T-helper 17 cell (primary cell): ENCODE measurements around the gene SCAPER. TPM values are rescaled to one million over a fixed set of nuclear protein-coding genes. Genes with fewer than 3 reads are reported as not detected.
"Not testable (repeated sequence)": the region's sequence is repeated elsewhere in the genome, so short reads cannot be mapped to it uniquely, and the experiment has no call there.

Source experiments
- ATAC-seq: fragments of 150-1000 bp; cut with Tn5 transposase; 2 replicates; pipeline ENCODE4 v1.10.0; 2021; ENCODE audit warnings: mild to moderate bottlenecking, moderate library complexity
- DNase-seq, 3 donors: peaks; one replicate each; pipeline versions ENCODE4 v3.0.0 to v3.0.0-alpha.2; 2020 to 2021
- H3K9me3 ChIP-seq: one replicate; pipeline ENCODE4 v1.7.0; 2013; ENCODE audit warnings: low read length, mild to moderate bottlenecking; ENCODE audit not compliant: control insufficient read depth, poor library complexity, severe bottlenecking
- H3K27ac Mint-ChIP-seq: one replicate; pipeline ENCODE4 v1.8.0; 2022; ENCODE audit warnings: mild to moderate bottlenecking, moderate library complexity, mixed read lengths
- H3K27me3 Mint-ChIP-seq: one replicate; pipeline ENCODE4 v1.8.0; 2022; ENCODE audit warnings: mixed read lengths
- H3K36me3 Mint-ChIP-seq: one replicate; pipeline ENCODE4 v1.8.0; 2022; ENCODE audit warnings: low read depth, mixed read lengths
- H3K4me1 Mint-ChIP-seq: one replicate; pipeline ENCODE4 v1.8.0; 2022; ENCODE audit warnings: mild to moderate bottlenecking, mixed read lengths
- H3K4me3 Mint-ChIP-seq: one replicate; pipeline ENCODE4 v1.8.0; 2022; ENCODE audit warnings: mild to moderate bottlenecking, moderate library complexity, mixed read lengths
- total RNA-seq, 4 donors: library from RNA in 2 of 4; stranded (reverse) in 2 of 4; gene quantifications; one replicate each; pipeline ENCODE4 v1.2.3 and lab custom pipeline; 2022 to 2026

The SCAPER gene
- total RNA-seq, 2 donors from 2014 or later: 33.7 to 36.6 TPM

DNA sequence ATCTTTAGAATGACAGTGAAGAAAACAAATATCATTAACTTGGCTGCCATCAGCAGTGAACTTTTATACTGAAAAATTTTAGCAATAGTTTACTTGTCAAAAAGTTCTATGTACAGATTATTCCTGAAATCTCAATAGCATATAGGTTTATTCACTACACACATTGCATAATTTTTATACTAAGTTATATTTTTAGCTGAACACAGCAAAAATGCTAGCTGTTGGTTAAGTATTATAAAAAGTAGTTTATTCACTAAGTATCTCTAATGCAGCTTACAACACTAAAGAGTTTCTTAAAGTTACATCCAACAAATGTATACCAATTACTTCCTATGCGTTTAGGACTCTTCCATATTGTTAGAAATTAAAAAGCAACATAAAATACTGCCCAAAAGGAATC lies 131.9 kb downstream of the SCAPER start:
- DNase-seq (no peak), ATAC-seq (no peak)
- no peak overlapping the region for H3K27ac Mint-ChIP-seq
- H3K27me3 Mint-ChIP-seq: no peaks in the 10 kb centered on the region
- H3K9me3 ChIP-seq: no peaks in the 10 kb centered on the region
- peaks cover 7% of the 10 kb centered on the region for H3K36me3 Mint-ChIP-seq
- H3K4me1 Mint-ChIP-seq: no peaks in the 10 kb centered on the region
- no peak overlapping the region for H3K4me3 Mint-ChIP-seq

DNA sequence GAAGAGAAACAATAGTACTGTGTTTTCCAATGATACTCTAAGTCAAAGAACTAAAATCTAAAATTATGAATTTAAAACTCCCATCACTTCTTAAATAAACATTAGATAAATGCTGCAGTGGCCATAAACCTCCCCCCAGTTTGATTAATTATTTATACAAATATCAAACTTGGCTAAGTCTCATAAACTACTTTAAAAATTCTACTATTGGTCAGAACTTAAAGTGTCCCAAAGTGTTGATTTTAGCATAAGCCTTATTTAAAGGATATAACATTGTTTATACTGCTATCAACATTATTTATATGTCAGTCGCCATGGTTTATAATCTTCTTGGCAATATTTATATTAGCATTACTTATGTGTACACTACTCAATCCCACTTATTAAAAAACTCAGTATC lies 132.4 kb downstream of the SCAPER start:
- H3K27ac Mint-ChIP-seq: no peak overlapping the region
- H3K4me1 Mint-ChIP-seq: no peaks in the 10 kb centered on the region
- no peak overlapping the region for H3K4me3 Mint-ChIP-seq
- H3K9me3 ChIP-seq: no peaks in the 10 kb centered on the region
- DNase-seq (no peak), ATAC-seq (no peak)
- no peaks in the 10 kb centered on the region for H3K27me3 Mint-ChIP-seq
- H3K36me3 Mint-ChIP-seq: peaks cover 7% of the 10 kb centered on the region

DNA sequence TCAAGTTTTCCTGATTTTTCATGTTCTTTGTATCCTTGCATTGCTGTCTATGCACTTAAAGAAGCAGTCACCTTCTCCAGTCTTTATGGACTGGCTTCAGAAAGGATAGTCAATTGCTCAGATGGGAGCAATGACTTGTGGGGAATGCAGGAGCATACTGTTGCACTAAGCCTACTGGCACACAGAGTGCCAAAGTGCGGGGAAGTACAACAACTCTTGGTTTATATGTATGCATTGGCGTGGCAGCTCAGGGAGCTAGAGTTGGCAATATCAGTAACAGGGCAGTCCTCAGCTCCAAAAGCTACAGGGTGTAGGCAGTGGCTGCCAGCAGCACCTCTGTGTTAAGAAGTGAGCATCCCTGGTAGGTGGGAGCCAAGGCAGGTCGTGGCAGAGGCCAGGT lies 141.1 kb downstream of the SCAPER start:
- Mint-ChIP-seq H3K27ac (no peak overlapping the region), H3K4me1 (no peaks in the 10 kb centered on the region), H3K4me3 (no peak overlapping the region), H3K36me3 (peaks cover 4% of the 10 kb centered on the region), H3K27me3 (no peaks in the 10 kb centered on the region)
- no peak for DNase-seq
- H3K9me3 ChIP-seq: peaks cover 8% of the 10 kb centered on the region
- ATAC-seq: no peak

DNA sequence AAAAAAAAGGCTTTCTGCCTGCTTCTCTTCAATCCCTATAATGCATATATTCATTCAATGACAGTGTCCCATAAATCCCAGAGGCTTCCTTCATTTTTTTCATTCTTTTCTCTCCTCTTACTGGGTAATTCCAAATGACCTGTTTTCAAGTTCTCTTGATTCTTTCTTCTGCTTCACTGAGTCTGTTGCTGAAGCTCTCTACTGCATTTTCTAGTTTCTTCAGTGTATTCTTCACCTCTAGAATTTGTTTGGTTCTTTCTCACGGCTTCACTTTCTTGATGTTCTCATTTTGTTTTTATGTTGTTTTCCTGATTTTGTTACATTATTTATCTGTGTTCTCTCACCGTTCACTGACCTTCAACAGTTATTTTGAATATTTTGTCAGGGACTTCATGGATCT lies 141.6 kb downstream of the SCAPER start:
- DNase-seq (no peak), ATAC-seq (no peak)
- Mint-ChIP-seq H3K27me3 (no peaks in the 10 kb centered on the region), H3K36me3 (peaks cover 4% of the 10 kb centered on the region), H3K27ac (no peak overlapping the region), H3K4me3 (no peak overlapping the region), H3K4me1 (no peaks in the 10 kb centered on the region)
- peaks cover 8% of the 10 kb centered on the region for H3K9me3 ChIP-seq

DNA sequence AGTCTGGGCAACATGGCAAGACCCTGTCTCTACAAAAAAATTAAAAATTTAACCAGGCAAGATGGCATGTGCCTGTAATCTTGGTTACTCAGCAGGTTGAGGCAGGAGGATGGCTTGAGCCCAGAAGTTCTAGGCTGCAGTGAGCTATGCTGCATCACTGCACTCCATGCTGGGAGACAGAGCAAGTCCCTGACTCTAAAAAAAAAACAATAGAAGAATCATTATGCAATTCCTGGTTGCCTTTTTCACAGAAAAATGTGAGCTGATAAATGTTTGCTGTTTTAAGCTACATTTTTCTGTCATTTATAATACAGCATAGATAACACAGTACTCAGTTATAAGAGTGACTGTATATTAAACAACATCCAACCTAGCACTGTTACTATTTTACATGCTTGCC lies 148.8 kb downstream of the SCAPER start:
- no peaks in the 10 kb centered on the region for H3K9me3 ChIP-seq
- no peak overlapping the region for H3K27ac Mint-ChIP-seq
- no peak for ATAC-seq
- H3K4me1 Mint-ChIP-seq: peaks cover 2% of the 10 kb centered on the region
- H3K27me3 Mint-ChIP-seq: no peaks in the 10 kb centered on the region
- H3K36me3 Mint-ChIP-seq: peaks cover 2% of the 10 kb centered on the region
- no peak for DNase-seq
- H3K4me3 Mint-ChIP-seq: no peak overlapping the region

DNA sequence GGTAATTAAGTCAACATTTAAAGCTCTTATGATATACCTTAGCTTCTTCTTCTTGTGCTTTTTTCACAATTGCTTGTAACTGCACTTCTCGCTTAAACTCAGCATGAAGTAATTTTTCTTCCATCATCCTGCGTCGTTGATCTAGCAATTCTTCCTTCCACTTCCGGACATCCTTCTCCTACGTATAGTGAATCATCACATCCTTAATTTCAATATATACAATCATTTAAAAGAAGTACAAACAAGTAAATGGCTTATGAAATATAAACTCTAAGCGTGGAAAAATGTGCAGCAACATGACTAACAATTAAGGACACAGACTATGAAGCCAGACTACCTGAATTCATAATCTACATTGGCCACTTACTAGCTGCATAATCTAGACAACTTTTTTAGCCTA lies 151.4 kb downstream of the SCAPER start:
- ATAC-seq: no peak
- peak overlapping the region; percentile 16 for H3K27ac Mint-ChIP-seq

DNA sequence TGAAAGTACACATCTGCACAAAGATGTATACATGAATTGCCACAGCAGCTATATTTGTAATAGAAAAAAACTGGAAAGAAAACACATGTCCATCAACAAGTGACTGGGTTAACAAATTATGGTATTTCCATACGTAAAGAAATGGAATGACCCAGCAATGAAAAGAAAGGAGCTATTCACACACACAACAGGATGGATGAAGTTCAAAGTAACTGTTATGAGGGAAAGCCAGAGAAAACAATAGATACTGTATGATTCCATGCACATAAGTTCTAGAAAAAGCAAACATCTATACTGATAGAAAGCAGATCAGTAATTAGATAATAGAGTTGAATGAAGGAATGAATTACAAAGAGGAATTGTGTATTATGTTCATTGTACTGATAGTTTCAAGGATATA lies 152.0 kb downstream of the SCAPER start:
- no peaks in the 10 kb centered on the region for H3K27me3 Mint-ChIP-seq
- no peak overlapping the region for H3K4me3 Mint-ChIP-seq
- no peak for ATAC-seq
- H3K27ac Mint-ChIP-seq: no peak overlapping the region
- H3K36me3 Mint-ChIP-seq: peaks cover 2% of the 10 kb centered on the region
- H3K4me1 Mint-ChIP-seq: peaks cover 2% of the 10 kb centered on the region
- H3K9me3 ChIP-seq: no peaks in the 10 kb centered on the region
- no peak for DNase-seq

More for the DNA sequence above, 151.4 kb downstream of the SCAPER start:
- no peaks in the 10 kb centered on the region for H3K9me3 ChIP-seq
- no peaks in the 10 kb centered on the region for H3K27me3 Mint-ChIP-seq
- H3K4me3 Mint-ChIP-seq: no peak overlapping the region
- DNase-seq: no peak
- H3K36me3 Mint-ChIP-seq: peaks cover 2% of the 10 kb centered on the region
- H3K4me1 Mint-ChIP-seq: peaks cover 2% of the 10 kb centered on the region

DNA sequence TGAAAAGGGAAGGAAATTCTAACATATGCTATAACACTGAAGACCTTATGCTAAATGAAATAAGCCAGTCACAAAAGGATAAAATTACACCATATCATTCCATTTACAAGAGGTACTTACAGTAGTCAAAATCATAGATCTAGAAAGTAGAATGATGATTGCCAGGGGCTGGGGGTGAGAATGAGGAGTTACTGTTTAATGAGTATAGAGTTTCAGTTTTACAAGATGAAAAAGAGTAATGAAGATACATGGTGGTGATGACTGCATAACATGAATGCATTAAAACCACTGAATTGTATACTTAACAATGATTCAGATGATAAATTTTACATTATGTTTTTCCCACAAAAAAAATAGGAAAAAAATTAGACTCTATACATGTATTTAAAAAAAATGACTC lies 152.6 kb downstream of the SCAPER start:
- DNase-seq (no peak), ATAC-seq (no peak)
- no peaks in the 10 kb centered on the region for H3K9me3 ChIP-seq
- no peak overlapping the region for H3K27ac Mint-ChIP-seq
- peaks cover 2% of the 10 kb centered on the region for H3K4me1 Mint-ChIP-seq
- H3K27me3 Mint-ChIP-seq: no peaks in the 10 kb centered on the region
- no peak overlapping the region for H3K4me3 Mint-ChIP-seq
- peaks cover 2% of the 10 kb centered on the region for H3K36me3 Mint-ChIP-seq

DNA sequence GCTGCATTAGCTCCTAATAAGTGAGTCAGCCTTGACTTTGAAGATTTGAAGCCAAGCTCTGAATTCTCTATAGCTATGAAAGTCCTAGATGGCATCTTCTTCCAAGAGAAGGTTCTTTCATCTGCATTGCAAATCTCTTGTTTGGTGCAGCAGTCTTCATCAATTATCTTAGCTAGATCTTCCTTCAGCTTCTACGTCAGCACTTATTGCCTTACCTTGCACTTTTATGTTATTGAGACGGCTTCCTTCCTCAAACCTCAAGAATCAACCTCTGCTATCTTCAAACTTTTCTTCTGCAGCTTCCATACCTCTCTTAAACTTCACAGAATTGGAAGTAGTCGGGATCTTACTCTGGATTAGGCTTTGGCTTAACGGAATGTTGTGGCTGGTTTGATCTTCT lies 167.6 kb downstream of the SCAPER start:
- peaks cover 10% of the 10 kb centered on the region for H3K4me1 Mint-ChIP-seq
- ATAC-seq: no peak
- H3K4me3 Mint-ChIP-seq: no peak overlapping the region
- peaks cover 18% of the 10 kb centered on the region for H3K36me3 Mint-ChIP-seq
- H3K27ac Mint-ChIP-seq: peak overlapping the region; percentile 2
- H3K27me3 Mint-ChIP-seq: no peaks in the 10 kb centered on the region
- no peaks in the 10 kb centered on the region for H3K9me3 ChIP-seq
- no peak for DNase-seq

DNA sequence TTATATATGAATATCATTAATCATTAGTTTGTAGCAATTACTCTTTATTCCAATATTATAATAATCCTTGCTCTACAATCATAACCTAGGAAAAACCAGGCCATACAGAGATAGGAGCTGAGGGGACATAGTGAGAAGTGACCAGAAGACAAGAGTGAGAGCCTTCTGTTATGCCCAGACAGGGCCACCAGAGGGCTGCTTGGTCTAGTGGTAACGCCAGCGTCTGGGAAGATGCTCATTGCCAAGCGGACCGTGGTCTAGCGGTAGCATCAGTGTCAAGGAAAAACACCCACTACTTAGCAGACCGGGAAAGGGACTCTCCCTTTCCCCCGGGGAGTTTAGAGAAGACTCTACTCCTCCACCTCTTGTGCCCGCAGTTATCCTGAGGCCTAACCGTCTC lies 172.8 kb downstream of the SCAPER start:
- peaks cover 13% of the 10 kb centered on the region for H3K36me3 Mint-ChIP-seq
- not testable (repeated sequence) for ATAC-seq, H3K27ac Mint-ChIP-seq, H3K4me1 Mint-ChIP-seq, H3K4me3 Mint-ChIP-seq, H3K9me3 ChIP-seq, DNase-seq, H3K27me3 Mint-ChIP-seq

DNA sequence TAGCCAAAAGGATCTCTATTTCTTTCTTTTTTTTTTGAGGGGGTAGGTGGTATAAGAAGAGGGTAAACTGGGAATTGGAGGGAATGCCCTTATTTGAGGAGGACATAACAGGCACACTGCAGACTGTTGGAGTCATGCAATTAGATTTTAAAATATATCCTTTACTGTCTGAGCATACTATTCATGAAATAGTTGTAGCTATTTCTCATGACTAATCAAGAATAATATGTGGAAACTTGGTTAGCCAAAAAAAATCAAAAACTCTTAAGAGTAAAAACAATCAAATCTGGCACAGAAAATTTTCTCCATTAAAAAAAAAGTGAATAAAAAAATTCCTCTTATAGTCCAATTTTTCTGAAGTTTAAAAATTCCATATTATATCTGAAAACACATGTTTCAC lies 174.9 kb downstream of the SCAPER start:
- Mint-ChIP-seq H3K4me3 (no peak overlapping the region), H3K27me3 (no peaks in the 10 kb centered on the region), H3K4me1 (peaks cover 2% of the 10 kb centered on the region), H3K27ac (no peak overlapping the region), H3K36me3 (peaks cover 17% of the 10 kb centered on the region)
- ATAC-seq: no peak
- H3K9me3 ChIP-seq: no peaks in the 10 kb centered on the region
- DNase-seq: no peak

DNA sequence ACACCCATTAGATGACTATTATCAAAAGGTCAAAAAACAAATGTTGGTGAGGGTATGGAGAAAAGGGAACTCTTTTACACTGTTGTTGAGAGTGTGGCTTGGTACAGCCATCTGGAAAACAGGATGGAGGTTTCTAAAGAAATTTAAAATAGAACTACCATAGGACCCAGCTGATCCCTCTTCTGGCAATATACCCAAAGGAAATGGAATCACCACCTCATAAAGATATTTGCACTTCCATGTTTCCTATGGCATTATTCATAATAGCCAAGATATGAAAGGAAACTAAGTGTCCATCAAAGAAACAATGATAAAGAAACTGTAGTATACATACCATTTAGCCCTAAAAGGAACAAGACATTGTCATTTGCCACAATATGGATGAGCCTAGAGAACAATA lies 186.3 kb downstream of the SCAPER start:
- H3K27me3 Mint-ChIP-seq: no peaks in the 10 kb centered on the region
- H3K9me3 ChIP-seq: no peaks in the 10 kb centered on the region
- no peaks in the 10 kb centered on the region for H3K4me1 Mint-ChIP-seq
- no peak overlapping the region for H3K27ac Mint-ChIP-seq
- DNase-seq: no peak
- no peak overlapping the region for H3K4me3 Mint-ChIP-seq
- peaks cover 5% of the 10 kb centered on the region for H3K36me3 Mint-ChIP-seq
- no peak for ATAC-seq

DNA sequence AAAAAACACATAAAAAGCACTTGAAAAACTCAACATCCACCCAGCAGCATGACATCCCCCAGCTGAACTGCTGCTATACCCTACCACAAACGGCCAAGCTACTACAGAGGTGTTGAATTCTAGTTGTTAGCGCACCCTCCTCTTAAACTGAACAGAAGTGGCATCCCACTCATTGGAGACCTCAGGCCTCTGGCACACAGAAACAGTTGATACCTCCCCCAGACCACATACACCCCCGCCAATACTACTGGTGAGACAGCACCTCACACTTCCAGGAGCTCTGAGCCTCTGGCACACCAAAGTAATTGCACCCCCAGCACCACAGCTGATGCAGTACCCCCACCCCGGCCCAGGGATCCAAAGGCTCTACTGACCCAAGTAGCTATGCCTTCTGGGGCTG lies 190.2 kb downstream of the SCAPER start:
- no peak overlapping the region for H3K4me3 Mint-ChIP-seq
- no peaks in the 10 kb centered on the region for H3K4me1 Mint-ChIP-seq
- H3K27me3 Mint-ChIP-seq: no peaks in the 10 kb centered on the region
- no peaks in the 10 kb centered on the region for H3K9me3 ChIP-seq
- ATAC-seq: no peak
- no peak overlapping the region for H3K27ac Mint-ChIP-seq
- no peak for DNase-seq
- peaks cover 5% of the 10 kb centered on the region for H3K36me3 Mint-ChIP-seq

DNA sequence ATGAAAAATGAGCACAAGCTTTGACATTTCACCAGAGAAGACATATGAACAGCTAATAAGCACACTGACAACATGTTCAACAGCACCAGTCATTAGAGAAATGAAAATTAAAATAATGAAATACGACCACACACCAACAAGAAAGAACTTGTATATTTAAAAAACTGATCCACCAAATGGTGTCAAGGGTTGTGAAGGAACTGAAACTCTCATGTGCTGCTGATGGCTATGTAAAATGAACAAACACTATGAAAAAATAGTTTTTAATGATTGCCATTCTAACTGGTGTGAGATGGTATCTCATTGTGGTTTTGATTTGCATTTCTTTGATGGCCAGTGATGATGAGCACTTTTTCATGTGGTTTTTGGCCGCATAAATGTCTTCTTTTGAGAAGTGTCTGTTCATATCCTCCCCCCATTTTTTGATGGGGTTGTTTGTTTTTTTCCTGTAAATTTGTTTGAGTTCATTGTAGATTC lies 193.8 kb downstream of the SCAPER start:
- no peaks in the 10 kb centered on the region for H3K9me3 ChIP-seq
- ATAC-seq: no peak
- DNase-seq: no peak
- H3K4me3 Mint-ChIP-seq: no peak overlapping the region
- H3K27ac Mint-ChIP-seq: no peak overlapping the region
- peaks cover 10% of the 10 kb centered on the region for H3K36me3 Mint-ChIP-seq
- H3K27me3 Mint-ChIP-seq: no peaks in the 10 kb centered on the region
- peaks cover 2% of the 10 kb centered on the region for H3K4me1 Mint-ChIP-seq
